Stimulated activated CD8-positive, alpha-beta memory T cell treated with anti-CD3 and anti-CD28 coated beads, Interleukin-7, amount 100 ng/mL, for 4 hours (primary cell): ENCODE measurements around the gene HEPACAM.
A peak's percentile ranks its signal among the peaks of the same experiment; 100 is the strongest.

Experiments
- DNase-seq, 2 donors: peaks; one replicate each; pipeline ENCODE4 v3.0.0-alpha.2; 2020; ENCODE audit warnings: low read depth in 2 of 2

Gene HEPACAM

GRCh38 chr11:124943254-124943616 lies 7.4 kb upstream of the HEPACAM start:
- no peak for DNase-seq

GRCh38 chr11:124942466-124943253 lies 6.8 kb upstream of the HEPACAM start:
- no peak for DNase-seq

DNA sequence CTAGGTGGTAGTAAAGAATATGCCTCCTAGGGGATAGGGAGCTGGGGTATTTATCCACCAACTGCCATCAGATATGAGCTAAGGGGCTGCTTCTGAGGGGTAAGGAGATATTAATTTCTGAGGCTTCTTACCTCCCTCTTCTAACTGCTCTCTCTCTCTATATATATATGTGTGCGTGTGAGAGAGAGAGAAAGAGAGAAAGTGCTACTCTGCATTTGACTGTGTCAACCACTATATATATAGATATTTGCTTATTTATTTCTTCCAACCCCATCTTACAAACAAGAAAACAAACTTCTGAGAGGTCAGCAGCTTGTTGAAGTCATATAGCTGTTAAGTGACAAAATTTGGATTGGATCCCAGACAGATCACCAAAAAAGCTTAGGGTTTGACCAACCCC lies 5.9 kb upstream of the HEPACAM start:
- no peak for DNase-seq

DNA sequence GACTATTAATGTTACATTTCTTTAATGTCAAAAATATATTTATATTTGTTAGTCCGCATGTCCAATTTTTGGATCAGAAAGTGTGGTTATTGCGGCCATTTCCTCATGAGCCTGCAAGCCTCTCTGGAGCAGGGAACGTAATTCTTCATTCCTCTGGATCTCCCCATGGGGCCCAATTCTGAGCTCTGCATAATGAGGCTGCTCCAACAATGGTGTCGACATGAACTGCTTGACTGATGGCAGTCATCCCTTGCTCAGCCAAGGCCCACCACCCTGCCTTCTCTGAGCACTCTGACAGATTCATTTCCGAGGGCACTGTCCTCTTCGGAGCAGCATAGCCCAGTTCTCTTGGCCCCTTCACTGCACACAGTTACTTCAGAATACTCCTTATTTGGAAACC lies 3.1 kb upstream of the HEPACAM start:
- DNase-seq, result no peak

DNA sequence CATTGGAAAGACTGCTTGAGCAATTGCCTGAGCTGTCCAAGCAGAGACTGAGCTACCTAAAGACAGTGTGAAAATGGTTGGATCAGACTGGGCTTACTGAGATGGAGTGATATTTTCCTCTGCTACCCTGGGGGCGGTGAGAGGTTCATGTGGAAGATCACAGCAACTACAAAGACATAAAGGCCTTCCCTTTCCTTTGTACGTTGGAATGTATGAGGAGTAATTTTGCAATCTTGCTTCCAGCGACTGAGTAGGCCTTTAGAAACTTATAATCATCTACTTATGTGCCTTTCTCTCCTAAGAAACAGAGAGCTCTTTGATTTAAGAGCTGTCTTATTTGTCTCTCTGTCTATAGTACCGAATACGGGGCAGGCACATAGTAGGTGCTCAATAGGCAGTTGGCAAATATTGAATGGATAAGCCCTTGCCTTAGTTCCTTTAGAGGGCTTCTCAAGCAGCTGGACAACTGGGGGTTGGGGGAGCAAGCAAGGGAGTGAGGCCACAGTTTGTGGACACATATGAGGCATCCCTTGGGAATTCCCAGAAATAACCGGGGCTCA lies 2.4 kb upstream of the HEPACAM start:
- no peak for DNase-seq

DNA sequence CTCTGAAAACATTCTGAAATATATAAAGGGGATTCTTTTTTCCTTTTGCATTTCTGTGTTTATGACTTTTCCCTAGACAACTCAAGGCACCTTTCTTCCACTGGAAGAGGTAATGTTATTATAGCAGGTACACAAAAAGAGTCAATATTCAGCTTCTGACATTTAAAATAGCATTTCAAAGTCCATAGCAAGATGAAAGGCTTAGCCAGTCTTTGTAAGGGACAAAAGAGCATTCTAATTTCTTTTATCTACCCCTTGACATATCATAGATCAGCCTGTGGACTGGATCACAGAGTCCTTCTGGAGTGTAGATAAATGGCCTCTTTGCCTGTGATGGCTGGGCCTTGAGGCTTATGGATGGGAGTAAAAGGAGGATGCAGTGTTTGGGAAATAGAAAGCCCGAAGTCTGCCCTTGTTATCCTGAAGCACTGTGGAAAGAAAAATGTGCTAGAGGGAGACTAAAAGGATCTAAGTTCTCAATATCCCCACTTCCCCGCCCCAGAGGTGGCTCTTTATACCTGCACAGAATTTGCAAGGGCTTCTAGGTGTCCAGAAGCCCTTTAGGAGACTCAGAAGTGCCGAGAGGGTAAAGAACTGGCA lies 1.6 kb upstream of the HEPACAM start:
- DNase-seq, result no peak

DNA sequence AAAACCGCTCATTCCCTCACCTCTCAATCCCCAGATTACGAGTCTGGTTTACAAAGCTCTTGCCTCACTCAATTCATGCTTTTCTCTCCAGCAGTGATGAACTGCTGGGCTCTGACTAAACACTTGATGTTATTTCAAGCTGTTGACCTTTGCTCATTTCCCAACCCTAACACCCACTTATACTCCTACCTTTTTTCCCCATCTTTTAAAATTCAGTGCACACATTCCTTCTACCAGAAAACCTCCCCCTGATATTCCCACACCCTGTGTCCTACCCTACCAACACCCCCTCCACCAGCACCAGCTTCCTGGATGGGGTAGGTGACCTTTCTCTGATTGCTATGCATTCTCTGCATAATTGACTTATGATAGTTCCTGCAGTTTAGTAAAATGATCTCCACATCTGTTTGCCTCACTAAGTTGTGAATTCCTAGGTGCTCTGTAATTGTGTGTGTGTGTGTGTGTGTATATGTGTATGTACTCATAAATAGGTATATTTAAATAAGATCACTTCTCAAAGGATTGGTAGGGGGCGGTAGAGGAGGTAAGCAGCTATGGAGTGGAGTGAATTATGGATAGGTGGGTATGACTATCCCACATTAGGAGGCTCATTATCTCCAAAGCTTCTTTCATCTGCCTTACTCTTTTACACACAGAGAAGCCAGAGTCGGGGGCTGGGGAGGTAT lies 842 bp downstream of the HEPACAM start:
- DNase-seq, result no peak

GRCh38 chr11:124930799-124931198 lies 5.0 kb downstream of the HEPACAM start:
- DNase-seq, result no peak

- no peak for DNase-seq
Observed at GRCh38 chr11:124928942-124929665, 6.7 kb downstream of the HEPACAM start.

DNA sequence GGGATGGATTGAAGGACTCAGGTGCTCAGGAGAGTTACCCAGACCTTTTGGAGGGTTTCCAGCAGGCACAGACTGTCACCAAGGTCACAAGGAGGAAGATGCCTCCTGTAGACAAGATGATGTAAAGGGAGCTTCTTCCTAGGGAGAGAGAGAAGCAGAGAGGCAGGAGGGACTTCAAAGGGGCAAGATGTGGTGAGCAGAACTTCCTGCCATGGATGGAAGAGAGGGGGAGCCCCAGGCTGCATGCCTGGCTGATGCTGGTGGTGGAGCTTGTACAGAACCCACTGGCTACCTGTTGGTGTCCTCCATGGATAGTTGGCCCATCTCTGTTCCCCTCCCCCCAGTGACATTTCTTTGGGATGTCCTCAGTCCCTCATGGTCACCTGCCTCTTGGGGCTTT lies 12.6 kb downstream of the HEPACAM start:
- DNase-seq, result no peak

- no peak for DNase-seq
Observed at GRCh38 chr11:124922831-124923230, 13.0 kb downstream of the HEPACAM start.

DNA sequence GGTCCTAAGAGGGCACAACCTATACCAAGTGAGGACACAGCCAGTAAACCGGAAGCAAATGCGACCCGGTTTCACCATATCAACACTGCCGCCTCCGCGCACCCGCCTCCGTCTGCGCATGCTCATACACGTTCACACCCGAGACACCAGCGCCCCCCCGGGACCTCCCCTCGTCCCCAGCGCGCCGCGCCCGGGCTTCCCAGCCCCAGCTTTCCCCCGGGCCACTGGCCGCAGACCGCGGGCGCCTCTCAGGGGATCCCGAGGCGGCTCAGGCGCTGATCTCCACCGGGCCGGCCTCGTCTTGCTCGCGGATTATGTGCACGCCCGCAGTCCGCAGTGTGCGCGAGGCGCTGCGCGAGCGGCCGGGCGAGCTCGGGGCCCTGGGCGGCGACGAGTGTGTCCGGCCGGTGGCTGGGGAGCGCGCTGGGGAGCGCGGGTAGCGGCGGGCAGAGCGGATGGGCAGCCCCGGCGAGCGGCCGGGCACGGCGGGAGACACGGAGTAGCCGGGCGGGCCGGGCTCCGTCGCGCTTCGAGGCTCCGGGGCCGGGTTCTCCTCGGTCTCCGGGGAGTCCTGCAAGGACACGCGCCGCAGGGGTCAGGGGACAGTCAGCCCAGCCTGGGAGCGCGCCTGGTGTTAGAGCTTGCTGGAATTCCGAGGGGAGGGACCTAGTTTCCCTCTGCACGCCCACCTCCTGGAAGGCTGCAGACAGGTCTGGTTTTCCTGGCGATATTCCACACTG lies 14.8 kb downstream of the HEPACAM start:
- DNase-seq, result peak; percentile 75 to 78

- DNase-seq, result no peak
Observed at GRCh38 chr11:124920356-124920755, 15.5 kb downstream of the HEPACAM start.

- no peak for DNase-seq
Observed at GRCh38 chr11:124919898-124920297, 15.9 kb downstream of the HEPACAM start.

- DNase-seq, result no peak
Observed at GRCh38 chr11:124918950-124919349, 16.9 kb downstream of the HEPACAM start, which contains the start of gene HEPN1. Gene HEPN1, plus strand, starts transcription at chr11:124919250.

GRCh38 chr11:124917115-124917637 lies 18.7 kb downstream of the HEPACAM start:
- no peak for DNase-seq

- no peak for DNase-seq
Observed at GRCh38 chr11:124916370-124916710, 19.5 kb downstream of the HEPACAM start.

GRCh38 chr11:124915541-124916369 lies 20.1 kb downstream of the HEPACAM start:
- DNase-seq, result no peak

GRCh38 chr11:124902616-124903015 lies 33.2 kb downstream of the HEPACAM start:
- DNase-seq, result no peak

- no peak for DNase-seq
Observed at GRCh38 chr11:124900464-124900863, 35.4 kb downstream of the HEPACAM start.
